NCI-H774 (cell line): ENCODE measurements around the gene TCN1.
"Not testable (repeated sequence)": the region's sequence is repeated elsewhere in the genome, so short reads cannot be mapped to it uniquely, and the experiment has no call there.

Source experiments
- DNase-seq: peaks from one replicate; lab custom pipeline; 2025; lab: John Stamatoyannopoulos, UW

TCN1 gene

GRCh38 chr11:59866397-59866796, at the start of gene TCN1:
Gene TCN1 (minus strand): TSS chr11:59866487. CDS start chr11:59866470, 17 bp downstream.
- no peak for DNase-seq

GRCh38 chr11:59903569-59903968, 37.3 kb upstream of the TCN1 start:
- DNase-seq: not testable (repeated sequence)

GRCh38 chr11:59901306-59901705, 35.0 kb upstream of the TCN1 start:
- DNase-seq: no peak

GRCh38 chr11:59900366-59901126, 34.3 kb upstream of the TCN1 start:
- no peak for DNase-seq

GRCh38 chr11:59899532-59899931, 33.2 kb upstream of the TCN1 start:
- DNase-seq: no peak

GRCh38 chr11:59898650-59899049, 32.4 kb upstream of the TCN1 start:
- no peak for DNase-seq

GRCh38 chr11:59898046-59898445, 31.8 kb upstream of the TCN1 start:
- no peak for DNase-seq

- no peak for DNase-seq
These were observed 28.3 kb upstream of the TCN1 start for GRCh38 chr11:59894616-59895015.

- no peak for DNase-seq
These were observed 25.5 kb upstream of the TCN1 start for GRCh38 chr11:59891781-59892181.

- DNase-seq: not testable (repeated sequence)
These were observed 20.9 kb upstream of the TCN1 start for GRCh38 chr11:59887156-59887555.

- DNase-seq: no peak
These were observed 17.3 kb upstream of the TCN1 start for GRCh38 chr11:59883597-59883996.

- no peak for DNase-seq
These were observed 13.3 kb upstream of the TCN1 start for GRCh38 chr11:59879567-59879966.

- DNase-seq: no peak
These were observed 12.3 kb upstream of the TCN1 start, which contains the start of gene OOSP3 for GRCh38 chr11:59878575-59878974. Gene OOSP3 (plus strand): TSS chr11:59878782. CDS start chr11:59878809, 27 bp downstream.

GRCh38 chr11:59877784-59878183, 11.5 kb upstream of the TCN1 start:
- DNase-seq: no peak

- DNase-seq: no peak
These were observed 11.0 kb upstream of the TCN1 start for GRCh38 chr11:59877325-59877724.

- DNase-seq: no peak
These were observed 9.7 kb upstream of the TCN1 start for GRCh38 chr11:59875856-59876519.

- no peak for DNase-seq
These were observed 5.8 kb upstream of the TCN1 start for GRCh38 chr11:59872076-59872475.

GRCh38 chr11:59867946-59868345, 1.7 kb upstream of the TCN1 start:
- DNase-seq: no peak

GRCh38 chr11:59866836-59867235, 549 bp upstream of the TCN1 start:
- no peak for DNase-seq

GRCh38 chr11:59865031-59865430, 1.3 kb downstream of the TCN1 start:
- no peak for DNase-seq

GRCh38 chr11:59862252-59862651, 4.0 kb downstream of the TCN1 start:
- DNase-seq: no peak

- no peak for DNase-seq
These were observed 6.6 kb downstream of the TCN1 start for GRCh38 chr11:59859673-59860072.
